ENCODE measurements around the gene INPP5K.
"Not testable (repeated sequence)": the region's sequence is repeated elsewhere in the genome, so short reads cannot be mapped to it uniquely, and the experiment has no call there.

Gene INPP5K

DNA sequence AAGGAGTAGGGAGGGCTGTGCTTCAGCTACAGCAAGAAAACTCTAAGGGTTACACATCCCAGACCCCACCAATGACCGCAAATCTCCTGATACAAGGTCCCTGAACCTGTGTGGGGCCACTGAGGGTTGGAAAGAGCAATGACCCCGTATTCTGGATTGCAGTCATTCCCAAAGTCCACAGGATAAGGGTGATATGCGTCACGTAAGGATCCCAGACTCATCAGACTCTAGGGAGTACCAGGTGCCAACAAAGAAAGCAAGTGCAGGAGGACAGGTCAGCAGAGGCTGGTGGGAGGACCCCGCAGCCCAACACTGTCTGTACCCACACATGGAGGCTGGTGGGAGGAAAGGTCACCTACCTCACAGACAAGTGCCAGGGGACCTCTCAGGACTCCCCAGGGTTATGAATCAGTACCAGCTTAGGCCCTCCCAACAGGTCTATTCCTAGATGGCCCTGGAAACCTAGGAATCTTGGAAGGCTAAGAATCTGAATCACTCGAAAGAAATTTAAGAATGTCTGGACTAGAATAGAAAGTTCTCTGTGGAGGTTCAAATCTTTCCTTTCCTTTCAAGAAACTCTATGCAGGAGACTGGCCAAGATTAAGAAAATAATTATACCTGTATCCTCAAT lies 30.0 kb upstream of the INPP5K start:
- DNase-seq (ENCODE audit: low read depth) = no peak

DNA sequence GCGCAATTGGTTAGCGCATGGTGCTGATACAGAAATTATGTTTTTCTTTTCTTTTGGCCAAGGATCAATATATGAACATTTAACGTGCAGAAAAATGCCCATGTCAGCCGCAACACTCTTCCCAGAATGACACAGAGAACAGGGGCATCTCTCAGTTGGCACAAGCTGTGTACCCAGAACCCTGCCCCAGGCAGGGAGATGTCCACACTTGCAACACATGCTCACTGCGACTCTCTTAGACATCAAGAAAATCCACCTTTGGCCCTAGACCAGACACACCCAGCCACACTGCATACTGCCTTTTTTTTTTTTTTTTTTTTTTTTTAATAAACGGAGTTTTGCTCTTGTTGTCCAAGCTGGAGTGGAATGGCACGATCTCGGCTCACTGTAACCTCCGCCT lies 29.2 kb upstream of the INPP5K start:
- DNase-seq (ENCODE audit: low read depth) = no peak

DNA sequence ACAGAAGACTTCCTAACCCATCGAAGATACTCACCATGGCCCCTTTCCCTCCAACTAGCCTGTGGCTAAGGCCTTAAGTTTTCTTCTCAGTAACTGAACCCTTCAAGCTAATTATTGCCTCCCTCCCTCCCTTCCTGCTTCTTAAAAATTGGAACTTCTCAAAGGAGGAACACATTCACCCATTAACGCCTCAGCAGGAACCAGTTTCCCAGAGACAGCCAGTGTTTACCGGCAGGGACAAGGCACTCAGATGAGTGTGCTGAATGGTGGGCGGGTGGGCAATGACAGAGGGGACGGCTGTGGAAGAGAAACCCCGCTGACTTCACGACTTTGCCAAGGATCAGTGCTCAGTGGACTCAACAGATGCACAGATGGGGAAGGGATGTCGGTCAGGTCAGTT lies 25.9 kb upstream of the INPP5K start:
- DNase-seq (ENCODE audit: low read depth) = no peak

DNA sequence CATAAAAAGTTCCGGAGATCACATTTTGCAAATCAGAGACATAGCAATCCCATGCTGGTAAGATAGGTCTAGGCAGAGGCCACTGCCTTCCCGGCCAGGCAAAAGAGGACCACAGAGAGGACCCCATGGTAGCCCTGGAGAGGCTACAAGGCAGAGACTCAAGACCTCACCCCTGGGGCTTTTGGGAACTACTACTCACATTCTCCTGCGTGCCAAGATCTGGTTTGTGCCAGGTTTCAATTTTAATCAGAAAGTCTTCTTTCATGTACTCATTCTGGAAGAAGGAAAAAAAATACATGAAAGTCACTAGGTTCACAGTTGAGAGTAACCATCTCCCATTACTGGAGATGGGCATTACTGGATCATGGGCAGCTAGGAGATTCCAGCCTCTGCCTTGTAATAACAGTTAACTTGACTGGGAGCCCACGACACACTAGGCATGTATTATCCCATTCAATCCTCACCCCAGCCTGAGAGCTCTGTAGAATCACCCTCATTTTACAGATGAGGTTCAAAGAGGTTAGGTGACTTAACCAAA lies 25.0 kb upstream of the INPP5K start:
- DNase-seq (ENCODE audit: low read depth) = no peak

DNA sequence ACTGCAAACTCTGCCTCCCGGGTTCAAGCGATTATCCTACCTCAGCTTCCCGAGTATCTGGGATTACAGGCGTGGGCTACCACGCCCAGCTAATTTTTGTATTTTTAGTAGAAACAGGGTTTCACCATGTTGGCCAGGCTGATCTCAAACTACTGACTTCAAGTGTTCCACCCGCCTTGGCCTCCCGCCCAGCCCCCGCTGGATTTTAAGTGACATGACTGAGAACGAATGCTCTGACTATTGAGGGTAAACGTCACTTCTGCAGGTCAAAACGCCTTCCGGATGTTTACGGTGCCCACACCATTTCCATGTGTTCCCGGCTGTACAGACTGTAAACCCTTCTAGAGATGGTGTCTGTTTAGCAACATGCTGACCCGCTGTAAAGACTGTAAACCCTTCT lies 23.4 kb upstream of the INPP5K start:
- DNase-seq (ENCODE audit: low read depth) = no peak

DNA sequence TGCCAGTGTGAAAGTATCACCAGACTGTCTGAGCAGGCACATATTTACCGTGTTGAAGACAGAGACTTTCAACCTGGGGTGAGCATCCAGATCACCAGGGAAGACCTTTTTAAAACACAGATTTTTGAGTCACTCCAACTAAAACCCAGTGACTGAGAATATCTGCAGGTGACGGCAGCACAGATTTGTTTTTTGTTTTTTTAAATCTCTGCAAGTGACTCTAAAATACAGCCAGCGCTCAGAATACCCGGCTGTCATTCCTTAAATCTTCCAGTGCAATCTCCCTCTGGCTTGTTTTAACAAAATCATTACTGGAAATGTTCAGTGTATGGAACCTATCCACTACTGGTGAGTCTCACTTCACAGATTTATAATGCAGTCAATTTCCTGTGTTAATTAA lies 19.3 kb upstream of the INPP5K start:
- DNase-seq (ENCODE audit: low read depth) = no peak

DNA sequence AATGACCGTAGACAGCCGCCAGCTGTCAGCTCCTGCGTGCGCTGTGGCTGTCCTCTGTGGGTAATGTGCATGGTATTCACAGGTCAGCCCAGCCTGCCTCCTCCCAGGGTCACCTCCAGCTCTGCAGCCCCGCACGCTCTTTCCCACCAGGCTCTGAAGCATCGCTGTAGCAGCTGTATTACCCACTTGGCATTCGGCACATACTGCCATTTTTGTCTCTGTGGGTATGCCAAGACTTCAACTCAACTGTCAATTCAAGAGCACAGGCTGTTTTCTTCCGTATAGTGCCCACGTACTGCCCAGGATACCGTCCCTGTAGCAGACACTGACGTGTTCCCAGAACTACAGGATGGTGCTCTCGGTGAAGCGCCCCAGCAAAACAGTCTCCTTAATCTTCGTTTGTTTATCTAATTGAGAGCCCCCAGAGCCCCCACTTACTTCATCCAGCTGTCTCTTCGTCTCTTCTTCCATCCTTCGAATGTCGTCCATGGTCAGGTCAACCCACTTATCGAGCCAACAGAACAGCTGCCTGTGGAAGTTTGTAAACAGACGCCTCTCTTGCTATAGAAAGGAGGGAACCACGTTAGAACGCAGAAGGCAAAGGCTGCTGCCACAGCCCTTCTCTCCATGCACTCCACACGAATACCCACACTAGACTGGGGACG lies 17.4 kb upstream of the INPP5K start:
- no peak for DNase-seq (ENCODE audit: low read depth)

DNA sequence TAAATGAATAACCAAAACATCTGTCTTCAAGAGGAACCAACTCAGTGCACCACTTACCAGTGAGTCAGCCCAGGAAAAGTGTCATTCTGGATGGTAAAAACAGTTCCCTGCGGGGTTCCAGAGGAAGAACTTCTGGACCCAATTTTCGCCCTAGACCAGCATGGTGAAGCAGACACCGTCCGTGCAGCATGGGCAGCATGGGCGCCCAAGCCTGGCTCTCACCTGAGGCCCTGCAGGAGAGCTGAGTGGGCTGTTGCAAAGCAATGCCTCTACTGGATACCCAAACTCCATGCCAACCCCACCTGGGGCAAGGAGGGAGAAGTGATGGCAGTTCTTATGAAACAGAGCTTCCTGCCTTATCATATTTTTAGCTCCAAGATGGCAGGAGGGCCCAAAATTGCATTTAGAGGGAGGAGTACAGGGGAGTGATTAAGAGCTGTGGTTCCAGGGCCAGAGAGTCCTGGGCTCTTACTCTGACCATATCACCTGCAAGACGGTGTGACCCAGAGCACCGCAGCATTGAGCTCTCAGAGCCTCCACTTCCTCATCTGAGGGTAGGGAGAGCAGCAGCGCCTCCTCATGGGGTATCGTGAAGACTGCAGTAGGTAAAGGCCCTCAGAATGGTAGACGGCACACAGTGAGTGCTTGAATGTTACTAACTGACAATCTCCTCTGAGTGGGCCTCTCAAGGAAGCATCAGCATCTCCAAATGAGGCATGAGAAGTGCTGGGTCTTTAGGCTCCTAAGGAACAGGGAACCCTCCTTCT lies 16.6 kb upstream of the INPP5K start:
- DNase-seq (ENCODE audit: low read depth) = peak; percentile 40

DNA sequence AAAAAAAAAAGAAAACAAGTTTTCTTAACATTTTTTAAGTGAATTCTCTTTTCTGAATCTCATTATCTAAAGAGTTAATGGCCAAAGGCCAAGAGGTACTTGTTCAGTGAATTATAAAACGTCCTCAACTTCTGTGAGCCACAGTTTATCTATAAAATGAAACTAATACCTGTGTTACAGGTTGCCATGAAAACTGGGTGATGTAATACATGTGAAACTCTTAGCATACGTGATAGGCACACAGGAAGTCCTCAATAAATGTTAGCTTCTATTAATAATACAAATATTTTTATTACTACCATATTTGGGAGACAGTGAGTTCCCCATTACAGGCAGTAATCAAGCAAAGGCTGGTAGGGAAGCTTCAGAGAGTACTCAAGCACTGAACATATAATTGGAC lies 13.5 kb upstream of the INPP5K start:
- DNase-seq (ENCODE audit: low read depth) = no peak

DNA sequence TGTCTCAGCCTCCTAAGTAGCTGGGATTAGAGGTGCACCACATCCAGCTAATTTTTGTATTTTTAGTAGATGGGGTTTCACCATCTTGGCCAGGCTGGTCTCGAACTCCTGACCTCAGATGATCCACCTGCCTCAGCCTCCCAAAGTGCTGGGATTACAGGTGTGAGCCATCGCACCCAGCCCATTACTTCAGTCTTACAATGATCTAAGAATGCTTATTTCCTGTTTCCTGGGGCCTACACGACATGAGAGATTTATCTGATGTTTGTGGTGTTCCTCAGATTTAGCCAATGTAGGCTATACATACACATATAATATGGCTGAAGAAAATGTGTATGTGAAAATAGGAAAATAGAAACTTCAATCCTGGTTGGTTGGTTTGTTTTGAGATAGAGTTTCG lies 10.5 kb upstream of the INPP5K start:
- not testable (repeated sequence) for DNase-seq (ENCODE audit: low read depth)

DNA sequence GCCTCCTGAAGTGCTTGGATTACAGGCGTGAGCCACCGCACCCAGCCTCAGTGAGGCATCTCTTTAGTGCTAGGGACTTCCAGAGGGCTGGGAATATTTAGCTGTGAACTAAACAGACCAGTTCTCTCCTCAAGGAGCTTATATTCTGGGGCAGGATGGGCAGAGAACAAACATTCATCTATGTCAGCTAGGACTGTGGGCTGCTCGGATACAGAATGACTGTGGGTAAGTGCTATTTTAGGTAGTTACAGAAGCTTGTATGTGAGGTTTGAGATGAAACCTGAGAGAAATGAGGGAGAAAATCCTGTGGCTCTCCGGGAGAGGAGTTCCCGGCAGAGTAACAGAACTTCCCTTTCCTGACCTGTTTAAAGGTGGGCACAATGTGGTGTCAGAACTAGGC lies 6.2 kb upstream of the INPP5K start:
- DNase-seq (ENCODE audit: low read depth) = no peak

DNA sequence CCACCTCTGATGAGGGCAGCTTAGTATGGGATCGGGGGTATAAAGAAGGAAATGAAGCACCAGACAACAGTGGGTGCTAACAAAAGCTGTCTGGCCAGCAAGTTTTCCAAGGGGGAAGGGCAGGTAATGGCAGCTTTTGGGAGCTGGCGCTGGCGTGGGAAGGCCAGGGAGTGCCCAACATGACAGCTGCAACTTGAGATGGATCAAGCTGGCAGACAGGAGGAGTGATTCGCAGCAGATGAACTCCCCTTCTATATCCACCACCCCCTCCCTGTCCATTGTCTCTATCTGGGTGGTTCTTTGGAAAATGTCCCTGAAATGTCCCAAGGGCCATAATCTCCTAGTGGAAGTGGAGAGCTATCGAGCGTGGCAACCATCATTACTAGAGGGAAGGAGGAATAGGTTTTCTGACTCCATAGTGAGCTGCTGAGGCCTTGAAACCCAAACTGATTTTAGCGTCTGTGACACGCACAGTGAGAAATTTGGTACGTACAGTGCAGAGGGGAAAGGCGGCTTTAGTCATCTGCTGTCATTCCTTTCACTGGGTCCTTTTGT lies 4.8 kb upstream of the INPP5K start:
- no peak for DNase-seq (ENCODE audit: low read depth)

DNA sequence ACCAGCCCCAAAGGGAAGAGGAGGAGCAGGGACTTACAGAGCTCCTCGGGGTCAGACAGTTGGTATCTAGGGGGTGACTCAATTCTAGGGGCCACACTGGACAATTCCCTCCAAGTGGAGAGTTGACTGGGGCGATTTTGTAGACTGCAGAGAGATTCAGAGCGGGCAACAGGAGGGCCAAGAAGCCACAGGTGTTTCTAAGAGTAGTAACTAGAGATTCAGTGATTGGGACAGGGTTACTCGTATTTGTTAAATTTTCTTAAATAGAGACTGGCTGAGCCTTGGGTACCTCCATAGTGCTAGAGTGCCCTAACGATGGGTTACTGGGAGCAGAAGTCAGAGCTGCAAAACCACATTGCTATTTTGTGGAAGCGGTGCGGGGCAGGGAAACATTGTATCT lies 3.3 kb upstream of the INPP5K start:
- no peak for DNase-seq (ENCODE audit: low read depth)

DNA sequence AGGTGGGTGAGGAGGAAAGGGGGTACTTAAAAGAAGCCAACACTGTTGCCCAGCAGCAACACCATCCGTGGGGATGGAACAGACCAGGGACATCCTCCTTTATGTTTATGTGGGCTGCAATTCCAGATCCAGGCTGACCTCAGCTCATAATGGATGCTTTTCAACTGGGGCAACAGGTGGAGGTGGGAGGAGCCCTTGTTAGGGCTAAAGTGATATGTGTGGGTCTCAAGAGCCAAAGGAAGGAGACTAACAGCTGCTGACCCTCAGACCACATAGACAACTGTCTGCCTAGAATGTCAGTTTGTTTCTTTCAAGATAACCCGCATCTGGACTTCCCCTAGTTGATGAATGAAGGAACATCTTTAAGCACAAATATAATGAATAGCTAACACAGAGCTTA lies 2.0 kb upstream of the INPP5K start:
- no peak for DNase-seq (ENCODE audit: low read depth)

DNA sequence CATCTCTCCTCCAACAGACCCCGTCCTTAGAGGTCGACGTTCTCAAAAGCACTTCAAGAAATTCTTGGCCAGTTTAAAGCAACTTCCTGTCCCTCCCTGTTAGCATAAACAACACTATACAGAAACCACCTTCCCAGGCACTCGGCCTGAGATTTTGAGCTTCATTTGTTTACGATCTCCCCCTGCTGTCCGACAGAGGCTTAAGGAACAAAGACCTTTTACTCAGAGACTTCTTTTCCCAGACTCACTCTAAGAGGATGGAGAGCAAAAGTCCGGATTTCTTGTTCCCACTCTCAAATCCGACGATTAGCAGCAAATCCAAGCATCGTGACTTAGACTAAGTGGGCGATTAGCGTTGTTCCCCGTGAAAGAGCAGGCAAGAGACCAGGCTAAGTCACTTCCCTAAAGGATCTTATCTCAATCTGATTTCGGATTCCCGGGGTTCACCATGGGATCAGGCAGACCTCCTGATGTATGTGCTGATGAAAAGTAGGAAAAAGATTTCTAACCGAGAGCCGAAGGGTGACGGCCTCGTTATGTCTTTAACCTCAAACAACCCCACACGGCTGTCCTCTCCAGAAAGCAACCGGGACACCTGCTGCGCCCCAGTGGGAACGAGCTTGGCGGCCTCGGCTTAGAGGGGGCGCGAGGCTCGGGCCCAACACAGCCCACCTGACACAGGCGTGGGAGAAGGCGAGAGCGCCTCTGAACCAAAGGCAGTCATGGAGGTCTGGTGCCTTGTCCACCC lies 598 bp downstream of the INPP5K start:
- peak; percentile 93 for DNase-seq (ENCODE audit: low read depth)

DNA sequence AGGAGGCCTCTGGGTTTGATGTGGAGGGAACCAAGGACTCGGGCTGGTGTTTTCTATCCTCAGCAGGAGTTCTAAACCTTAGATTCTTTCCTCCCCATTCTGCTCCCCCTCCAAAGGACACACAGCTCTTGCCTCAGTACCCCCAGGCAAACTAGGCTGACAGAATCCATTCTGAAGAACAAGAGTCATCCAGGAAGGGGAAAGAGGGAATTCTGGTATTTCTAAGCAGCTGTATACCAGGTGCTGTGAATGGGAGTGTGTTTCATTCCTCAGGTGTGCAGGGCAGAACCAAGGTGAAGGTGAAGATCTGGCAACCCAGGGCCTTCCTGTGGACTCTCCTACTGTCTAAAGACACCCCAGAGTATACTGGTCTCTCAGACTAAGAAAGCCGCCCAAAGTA lies 4.1 kb downstream of the INPP5K start:
- no peak for DNase-seq (ENCODE audit: low read depth)

DNA sequence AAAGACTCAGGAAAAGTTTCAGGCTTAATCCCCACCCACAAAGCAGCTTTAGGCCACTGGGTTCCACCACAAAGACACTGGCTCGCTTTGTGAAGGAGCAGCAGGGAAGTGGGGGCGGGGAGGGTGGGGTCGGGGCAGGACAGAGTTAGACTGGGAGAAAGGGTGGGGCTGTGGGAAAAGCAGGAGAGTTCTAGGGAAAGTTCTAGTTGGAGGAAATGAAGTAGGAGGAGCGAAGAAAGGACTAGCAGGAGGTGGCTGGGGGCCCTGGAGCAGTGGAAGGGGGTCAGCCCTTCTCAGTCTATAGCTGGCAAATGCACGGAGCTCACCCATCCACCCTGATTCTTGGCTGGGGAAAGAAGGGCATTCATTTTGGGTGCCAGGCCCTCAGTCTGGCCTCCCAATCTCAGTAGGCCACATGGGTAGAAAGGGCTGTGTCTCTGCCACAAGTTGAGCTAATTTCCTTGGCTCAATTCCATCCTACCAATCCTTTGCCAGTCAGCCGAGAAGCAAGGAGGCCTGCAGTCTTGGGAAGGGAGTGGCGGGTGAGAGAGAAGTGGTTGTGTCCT lies 4.6 kb downstream of the INPP5K start:
- DNase-seq (ENCODE audit: low read depth) = no peak

DNA sequence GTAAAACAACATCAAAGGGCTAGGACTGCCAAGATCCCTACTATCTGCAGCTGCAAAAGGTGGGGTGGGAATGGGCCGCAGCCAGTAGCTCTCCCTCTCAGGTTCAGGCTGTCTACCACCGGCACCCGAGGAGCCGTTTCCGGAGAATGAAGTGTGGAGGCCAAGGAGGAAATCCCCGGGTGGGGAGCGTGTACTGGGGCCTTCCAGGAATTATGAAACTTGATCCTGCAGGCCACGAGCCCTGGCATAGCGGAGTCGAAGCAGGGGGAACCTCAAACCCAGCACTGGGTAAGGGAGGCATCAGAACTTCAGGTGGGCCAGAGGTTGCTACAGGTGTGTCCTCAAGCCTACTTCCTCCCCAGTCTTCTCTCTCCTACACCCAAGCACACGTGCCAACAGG lies 5.1 kb downstream of the INPP5K start:
- DNase-seq (ENCODE audit: low read depth) = no peak

DNA sequence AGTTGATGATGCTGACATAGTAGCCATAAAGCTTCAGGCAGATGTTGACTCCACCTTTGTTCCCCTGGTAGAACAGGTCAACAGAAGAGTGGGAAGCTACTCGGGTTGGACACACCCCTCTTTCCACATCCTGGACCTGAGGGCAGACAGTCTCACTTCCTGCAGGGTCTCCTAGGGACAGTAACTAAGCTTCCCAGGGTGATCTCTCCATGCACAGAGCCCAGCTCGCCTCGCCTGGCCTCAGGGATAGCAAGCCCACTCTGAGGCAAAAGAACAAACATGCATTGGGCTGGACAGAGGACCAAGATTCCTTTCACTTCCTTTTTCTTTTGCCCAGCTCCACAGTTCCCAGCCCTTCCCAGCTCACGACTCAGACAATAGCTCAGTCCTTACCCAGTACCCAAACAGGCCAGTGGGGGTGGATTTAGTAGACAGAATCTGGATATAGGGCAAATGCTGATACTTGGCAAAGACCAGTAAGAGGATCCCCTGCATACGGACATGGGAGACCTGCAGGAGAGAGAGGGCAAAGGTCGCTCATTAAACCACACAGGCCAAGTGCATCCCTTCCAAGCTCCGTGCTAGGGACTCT lies 7.0 kb downstream of the INPP5K start:
- peak; percentile 52 for DNase-seq (ENCODE audit: low read depth)

DNA sequence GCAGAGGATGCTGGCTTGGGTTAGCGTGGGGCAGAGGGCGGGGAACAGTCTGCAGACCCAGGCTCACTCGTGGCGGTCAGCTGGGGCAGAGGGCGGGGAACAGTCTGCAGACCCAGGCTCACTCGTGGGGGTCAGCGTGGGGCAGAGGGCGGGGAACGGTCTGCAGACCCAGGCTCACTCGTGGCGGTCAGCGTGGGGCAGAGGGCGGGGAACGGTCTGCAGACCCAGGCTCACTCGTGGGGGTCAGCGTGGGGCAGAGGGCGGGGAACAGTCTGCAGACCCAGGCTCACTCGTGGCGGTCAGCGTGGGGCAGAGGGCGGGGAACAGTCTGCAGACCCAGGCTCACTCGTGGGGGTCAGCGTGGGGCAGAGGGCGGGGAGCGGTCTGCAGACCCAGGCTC lies 7.7 kb downstream of the INPP5K start:
- DNase-seq (ENCODE audit: low read depth) = not testable (repeated sequence)

DNA sequence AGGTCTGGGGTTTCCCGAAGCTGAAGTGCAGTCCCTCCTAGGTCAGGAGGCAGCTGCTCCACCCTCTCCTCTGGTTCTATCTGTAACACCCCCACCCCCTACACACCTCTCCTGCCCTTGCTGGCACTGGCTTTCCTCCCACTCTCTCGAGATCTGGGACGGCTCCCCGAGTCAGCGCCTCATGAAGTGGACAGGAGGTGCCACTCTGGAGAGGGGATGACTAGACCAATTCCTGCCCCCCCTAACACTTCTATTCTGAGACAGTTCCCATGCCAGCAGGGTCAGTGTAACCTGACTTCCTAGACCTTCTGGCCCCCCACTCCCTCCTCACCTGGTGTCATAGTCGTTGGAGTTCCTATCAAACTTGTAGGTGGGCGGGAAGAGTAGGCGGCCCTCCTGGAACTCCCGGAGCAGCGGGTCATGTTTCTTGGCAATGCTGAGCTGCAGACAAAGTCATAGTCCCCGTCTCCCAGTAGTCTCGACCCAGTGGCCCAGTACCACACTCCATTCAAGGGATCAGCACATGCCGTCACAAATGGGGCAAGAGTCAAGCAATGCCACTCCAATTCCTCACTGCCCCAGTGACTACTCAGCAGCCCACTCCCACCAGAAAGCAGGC lies 9.7 kb downstream of the INPP5K start:
- DNase-seq (ENCODE audit: low read depth) = no peak

Measured in ELR (cell line).